OCI-LY1 (cell line): ENCODE data around the gene EIPR1.

Experiments used
- H2AFZ ChIP-seq: fragments of 200-600 bp; sonication (generic), shearing (Covaris generic); 2 replicates; pipeline ENCODE4 v1.6.0; 2014; ENCODE audit warnings: antibody characterized with exemption, mild to moderate bottlenecking, low read length
- H3F3A ChIP-seq: fragments of 200-600 bp; sonication (generic), shearing (Covaris generic); 2 replicates; pipeline ENCODE4 v1.6.0; 2014; ENCODE audit warnings: mild to moderate bottlenecking, antibody characterized with exemption, low read length, moderate library complexity; ENCODE audit not compliant: insufficient read depth
- H3K27ac ChIP-seq: fragments of 200-600 bp; sonication (generic); 2 replicates; pipeline ENCODE4 v1.5.1; 2014; ENCODE audit warnings: low read length, mixed run types, mild to moderate bottlenecking, low read depth; ENCODE audit not compliant: poor library complexity, severe bottlenecking
- H3K27me3 ChIP-seq: fragments of 200-600 bp; sonication (generic); 2 replicates; pipeline ENCODE4 v1.6.0; 2014; ENCODE audit warnings: antibody characterized with exemption, mild to moderate bottlenecking, low read length, moderate library complexity; ENCODE audit not compliant: insufficient read depth
- H3K36me3 ChIP-seq: fragments of 200-600 bp; sonication (generic); 2 replicates; pipeline ENCODE4 v1.6.1; 2014; ENCODE audit warnings: mild to moderate bottlenecking, antibody characterized with exemption, low read length, moderate library complexity, mixed read lengths; ENCODE audit not compliant: insufficient read depth
- H3K4me1 ChIP-seq: fragments of 200-600 bp; sonication (generic); 2 replicates; pipeline ENCODE4 v1.5.1; 2014; ENCODE audit warnings: mild to moderate bottlenecking, low read length, moderate library complexity; ENCODE audit not compliant: insufficient read depth, severe bottlenecking
- H3K4me2 ChIP-seq: fragments of 200-600 bp; sonication (generic), shearing (Covaris generic); 2 replicates; pipeline ENCODE4 v1.6.1; 2014; ENCODE audit warnings: low read length
- H3K4me3 ChIP-seq: fragments of 200-600 bp; sonication (generic); 2 replicates; pipeline ENCODE4 v1.5.1; 2014; ENCODE audit warnings: low read length, low read depth, mild to moderate bottlenecking, mixed read lengths; ENCODE audit not compliant: poor library complexity, severe bottlenecking
- H3K79me2 ChIP-seq: fragments of 200-600 bp; shearing (Covaris generic); 2 replicates; pipeline ENCODE4 v1.6.1; 2016; ENCODE audit warnings: mixed run types, low read length, mixed read lengths; ENCODE audit not compliant: insufficient read depth
- H3K9ac ChIP-seq: fragments of 200-600 bp; sonication (generic), shearing (Covaris generic); 2 replicates; pipeline ENCODE4 v1.6.1; 2014; ENCODE audit warnings: mild to moderate bottlenecking, low read length, mixed read lengths
- H3K9me2 ChIP-seq: fragments of 200-600 bp; sonication (generic), shearing (Covaris generic); 2 replicates; pipeline ENCODE4 v1.6.1; 2014; ENCODE audit warnings: low read depth, mild to moderate bottlenecking, low read length, mixed read lengths
- H3K9me3 ChIP-seq: fragments of 200-600 bp; shearing (Covaris generic); 2 replicates; pipeline ENCODE4 v1.6.1; 2014; ENCODE audit warnings: low read length, mixed read lengths
- H4K20me1 ChIP-seq: fragments of 200-600 bp; sonication (generic), shearing (Covaris generic); 2 replicates; pipeline ENCODE4 v1.6.0; 2016; ENCODE audit warnings: mild to moderate bottlenecking, low read length; ENCODE audit not compliant: insufficient read depth
- CTCF ChIP-seq: fragments of 200-600 bp; sonication (generic), shearing (Covaris generic); IDR thresholded peaks from 2 replicates; pipeline ENCODE4 v1.5.1; 2017; ENCODE audit warnings: mild to moderate bottlenecking, antibody characterized with exemption, low read length, moderate library complexity, mixed read lengths
- EZH2 ChIP-seq: fragments of 200-600 bp; sonication (generic), shearing (Covaris generic); IDR thresholded peaks from 2 replicates; pipeline ENCODE4 v1.8.0; 2017; ENCODE audit warnings: borderline replicate concordance, mixed run types, mild to moderate bottlenecking, antibody characterized with exemption, low read length, moderate library complexity, mixed read lengths

EIPR1 gene

GRCh38 chr2:3424171-3424795 is 46.7 kb upstream of the EIPR1 start:
- H3K36me3 ChIP-seq, result peaks cover 73% of the 10 kb centered on the region
- no peaks in the 10 kb centered on the region for H3K9me2 ChIP-seq
- no peak overlapping the region for H3K27ac ChIP-seq
- no peak overlapping the region for H3K4me2 ChIP-seq
- no peak for TF ChIP-seq CTCF
- TF ChIP-seq EZH2, result no peak
- no peak overlapping the region for H3K4me3 ChIP-seq
- H2AFZ ChIP-seq, result no peak overlapping the region
- H3K4me1 ChIP-seq, result no peaks in the 10 kb centered on the region
- no peaks in the 10 kb centered on the region for H3K9me3 ChIP-seq
- H3K9ac ChIP-seq, result no peak overlapping the region
- H3K27me3 ChIP-seq, result no peaks in the 10 kb centered on the region
- H3K79me2 ChIP-seq, result no peaks in the 10 kb centered on the region
- no peaks in the 10 kb centered on the region for H3F3A ChIP-seq
- no peaks in the 10 kb centered on the region for H4K20me1 ChIP-seq

- H3K4me2 ChIP-seq, result no peak overlapping the region
- no peak overlapping the region for H3K9ac ChIP-seq
- H3K27ac ChIP-seq, result no peak overlapping the region
- TF ChIP-seq EZH2 (no peak), CTCF (peak; percentile 99)
- H3K9me3 ChIP-seq, result no peaks in the 10 kb centered on the region
- H3K27me3 ChIP-seq, result no peaks in the 10 kb centered on the region
- H4K20me1 ChIP-seq, result no peaks in the 10 kb centered on the region
- no peak overlapping the region for H3K4me3 ChIP-seq
- H3K4me1 ChIP-seq, result no peaks in the 10 kb centered on the region
- H3K9me2 ChIP-seq, result no peaks in the 10 kb centered on the region
- no peaks in the 10 kb centered on the region for H3K79me2 ChIP-seq
- no peak overlapping the region for H2AFZ ChIP-seq
- peaks cover 67% of the 10 kb centered on the region for H3K36me3 ChIP-seq
- H3F3A ChIP-seq, result no peaks in the 10 kb centered on the region
These were observed 46.0 kb upstream of the EIPR1 start for GRCh38 chr2:3423492-3424170.

- TF ChIP-seq CTCF, result no peak
- TF ChIP-seq EZH2, result no peak
- Histone ChIP-seq H3K4me2 (no peak overlapping the region), H3F3A (no peaks in the 10 kb centered on the region), H3K4me1 (no peaks in the 10 kb centered on the region), H3K27me3 (no peaks in the 10 kb centered on the region), H3K36me3 (peaks cover 68% of the 10 kb centered on the region), H3K9ac (no peak overlapping the region), H3K9me2 (no peaks in the 10 kb centered on the region), H3K9me3 (no peaks in the 10 kb centered on the region), H3K27ac (no peak overlapping the region), H2AFZ (no peak overlapping the region), H3K4me3 (no peak overlapping the region), H3K79me2 (no peaks in the 10 kb centered on the region), H4K20me1 (no peaks in the 10 kb centered on the region)
These were observed 44.7 kb upstream of the EIPR1 start for GRCh38 chr2:3422161-3422779.
